Fibroblast of lung (primary cell): Measurements from ENCODE around the gene LSAMP. TPM values are rescaled to one million over a fixed set of nuclear protein-coding genes. Genes with fewer than 3 reads are reported as not detected.

Experiments used
- DNase-seq, 2 donors: peaks; one replicate each; pipeline versions ENCODE4 v3.0.0 to v3.0.0-alpha.2; 2010; ENCODE audit warnings: low read depth in 2 of 2
- H2AFZ ChIP-seq: 2 replicates; pipeline ENCODE4 v1.5.1; 2012; ENCODE audit warnings: low read length, control low read depth, inconsistent platforms
- H3K27ac ChIP-seq: 2 replicates; pipeline ENCODE4 v1.5.1; 2011; ENCODE audit warnings: low read length, control low read depth; ENCODE audit not compliant: insufficient read depth
- H3K27me3 ChIP-seq: 2 replicates; pipeline ENCODE4 v1.5.1; 2011; ENCODE audit warnings: mild to moderate bottlenecking, low read length; ENCODE audit not compliant: control insufficient read depth, insufficient read depth
- H3K36me3 ChIP-seq: 2 replicates; pipeline ENCODE4 v1.5.1; 2011; ENCODE audit warnings: low read length; ENCODE audit not compliant: control insufficient read depth, insufficient read depth
- H3K4me1 ChIP-seq: 2 replicates; pipeline ENCODE4 v1.5.1; 2011; ENCODE audit warnings: low read length; ENCODE audit not compliant: control insufficient read depth, insufficient read depth; ENCODE audit errors: extremely low read depth
- H3K4me2 ChIP-seq: 2 replicates; pipeline ENCODE4 v1.5.1; 2011; ENCODE audit warnings: low read length, control low read depth; ENCODE audit not compliant: insufficient read depth; ENCODE audit errors: extremely low read depth
- H3K4me3 ChIP-seq, 4 experiments: fragments of 200-600 bp in 1 of 4; sonication (generic) in 1 of 4; replicated peaks in 1 of 4; 2 replicates each; pipeline ENCODE4 v1.5.1; 2011 to 2016; ENCODE audit warnings: low read length in 4 of 4, low read depth in 3 of 4, mild to moderate bottlenecking in 3 of 4, control low read depth in 2 of 4, inconsistent platforms in 1 of 4, mixed read lengths in 1 of 4; ENCODE audit not compliant: insufficient read depth in 1 of 4; ENCODE audit errors: control extremely low read depth in 1 of 4
- H3K79me2 ChIP-seq: 2 replicates; pipeline ENCODE4 v1.5.1; 2012; ENCODE audit warnings: mild to moderate bottlenecking, low read length, inconsistent platforms; ENCODE audit not compliant: control insufficient read depth, insufficient read depth
- H3K9ac ChIP-seq: 2 replicates; pipeline ENCODE4 v1.5.1; 2011; ENCODE audit warnings: mild to moderate bottlenecking, low read length, control low read depth; ENCODE audit not compliant: insufficient read depth
- H3K9me3 ChIP-seq: 2 replicates; pipeline ENCODE4 v1.5.1; 2012; ENCODE audit warnings: low read depth, low read length; ENCODE audit not compliant: control insufficient read depth, insufficient read depth
- H4K20me1 ChIP-seq: 2 replicates; pipeline ENCODE4 v1.5.1; 2011; ENCODE audit warnings: low read length; ENCODE audit not compliant: control insufficient read depth, insufficient read depth; ENCODE audit errors: extremely low read depth
- CTCF ChIP-seq, 2 donors: IDR thresholded peaks in 1 of 2; conservative IDR thresholded peaks in 1 of 2; 1 replicate in 1 of 2; 2 replicates in 1 of 2; pipeline ENCODE4 v1.5.1; 2011 to 2012; ENCODE audit warnings: low read length in 2 of 2, control low read depth in 1 of 2, inconsistent platforms in 1 of 2, low read depth in 1 of 2, mild to moderate bottlenecking in 1 of 2
- EZH2 ChIP-seq: IDR thresholded peaks from 2 replicates; pipeline ENCODE4 v1.5.1; 2012; ENCODE audit warnings: low read length, control low read depth, mild to moderate bottlenecking; ENCODE audit errors: missing control alignments
- polyA plus RNA-seq, 2 donors: library from polyadenylated mRNA; depleted of rRNA in 1 of 2; stranded (reverse) in 1 of 2; unstranded in 1 of 2; fragments of >200 nt; gene quantifications; 2 replicates each; pipeline ENCODE4 v1.2.1, GENCODE V29; 2011 to 2012; ENCODE audit warnings: missing spikeins in 1 of 2
- total RNA-seq: library from RNA; depleted of rRNA; stranded (reverse); fragments of >200 nt; gene quantifications from 2 replicates; pipeline ENCODE4 v1.2.1, GENCODE V29; 2014

LSAMP gene
- total and polyA plus RNA-seq, 2 donors (not counting 1 experiment from before 2014, with no cell fraction given) = 4.8 to 5.9 TPM

GRCh38 chr3:116070061-116070460 lies 375.2 kb downstream of the LSAMP start:
- Histone ChIP-seq H3K79me2 (no peaks in the 10 kb centered on the region), H3K9ac (no peak overlapping the region), H3K9me3 (no peaks in the 10 kb centered on the region), H3K4me1 (no peaks in the 10 kb centered on the region), H3K4me2 (no peak overlapping the region), H3K27ac (no peak overlapping the region), H3K4me3 (no peak overlapping the region), H4K20me1 (no peaks in the 10 kb centered on the region), H2AFZ (no peak overlapping the region), H3K27me3 (no peaks in the 10 kb centered on the region), H3K36me3 (no peaks in the 10 kb centered on the region)
- DNase-seq = no peak
- TF ChIP-seq CTCF (conservative IDR thresholded peaks at IDR 0.05 in 1 of 2, IDR thresholded peaks at IDR 0.05 in 1 of 2; ENCODE audit: low read depth in 1 of 2, low read length in 2 of 2) (no peak), EZH2 (no peak)

GRCh38 chr3:116069024-116069423 lies 376.3 kb downstream of the LSAMP start:
- no peaks in the 10 kb centered on the region for H3K79me2 ChIP-seq
- no peak overlapping the region for H3K4me3 ChIP-seq
- no peak for DNase-seq
- no peaks in the 10 kb centered on the region for H4K20me1 ChIP-seq
- H3K9ac ChIP-seq = no peak overlapping the region
- no peaks in the 10 kb centered on the region for H3K27me3 ChIP-seq
- no peak overlapping the region for H3K27ac ChIP-seq
- no peaks in the 10 kb centered on the region for H3K4me1 ChIP-seq
- no peaks in the 10 kb centered on the region for H3K36me3 ChIP-seq
- H2AFZ ChIP-seq = no peak overlapping the region
- no peak overlapping the region for H3K4me2 ChIP-seq
- no peaks in the 10 kb centered on the region for H3K9me3 ChIP-seq
- TF ChIP-seq EZH2 = no peak
- no peak for TF ChIP-seq CTCF (conservative IDR thresholded peaks at IDR 0.05 in 1 of 2, IDR thresholded peaks at IDR 0.05 in 1 of 2; ENCODE audit: low read depth in 1 of 2, low read length in 2 of 2)

DNA sequence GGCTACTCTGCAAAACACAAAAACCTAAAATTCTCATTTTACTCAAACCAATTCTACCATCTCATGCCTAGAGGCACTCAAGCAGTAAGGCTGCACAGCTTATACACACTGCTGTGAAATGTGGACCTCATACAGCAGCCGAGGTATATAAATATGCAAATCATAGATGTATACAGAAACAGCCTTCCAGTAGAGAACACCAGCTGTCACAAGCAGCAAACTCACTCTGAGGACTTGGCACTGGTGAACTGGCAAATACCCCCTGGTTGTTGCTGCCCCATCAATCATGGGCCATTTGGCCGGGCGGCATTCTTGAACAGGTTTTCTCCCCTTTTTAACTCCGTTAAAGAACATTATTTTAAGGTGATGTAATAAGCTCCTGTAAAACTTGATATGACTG lies 378.0 kb downstream of the LSAMP start:
- Histone ChIP-seq H3K4me1 (no peaks in the 10 kb centered on the region), H3K27me3 (no peaks in the 10 kb centered on the region)

More for the DNA sequence above, 378.0 kb downstream of the LSAMP start:
- H4K20me1 ChIP-seq = no peaks in the 10 kb centered on the region
- no peak for DNase-seq
- H3K4me2 ChIP-seq = no peak overlapping the region
- no peak overlapping the region for H3K27ac ChIP-seq
- H3K36me3 ChIP-seq = no peaks in the 10 kb centered on the region
- H3K9ac ChIP-seq = no peak overlapping the region
- no peak overlapping the region for H3K4me3 ChIP-seq
- no peak overlapping the region for H2AFZ ChIP-seq
- no peaks in the 10 kb centered on the region for H3K79me2 ChIP-seq
- no peaks in the 10 kb centered on the region for H3K9me3 ChIP-seq
- TF ChIP-seq EZH2 (no peak), CTCF (conservative IDR thresholded peaks at IDR 0.05 in 1 of 2, IDR thresholded peaks at IDR 0.05 in 1 of 2; ENCODE audit: low read depth in 1 of 2, low read length in 2 of 2) (no peak)
